ENCODE results near the gene WDR18.
A peak's percentile ranks its signal among the peaks of the same experiment; 100 is the strongest.

Gene WDR18

DNA sequence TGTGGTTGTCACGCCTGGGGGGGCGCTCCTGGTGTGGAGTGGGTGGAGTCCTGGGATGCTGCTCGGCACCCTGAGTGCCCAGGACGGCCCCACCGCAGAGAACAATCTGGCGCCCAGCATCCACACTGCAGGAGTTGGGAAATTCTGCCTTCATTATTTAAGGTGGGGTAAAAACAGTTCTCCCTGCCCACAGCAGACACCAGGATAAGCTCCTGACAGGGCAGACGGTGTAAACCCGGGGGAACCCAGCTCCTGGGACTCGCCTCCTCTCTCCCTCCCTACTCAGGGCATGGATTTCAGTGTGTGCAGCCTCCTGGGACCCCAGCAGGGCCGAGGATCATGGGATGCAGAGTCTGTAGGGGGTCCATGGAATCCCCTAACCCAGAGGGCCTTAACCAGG is 7.7 kb upstream of the WDR18 start:
- TF ChIP-seq, protein P1, sequence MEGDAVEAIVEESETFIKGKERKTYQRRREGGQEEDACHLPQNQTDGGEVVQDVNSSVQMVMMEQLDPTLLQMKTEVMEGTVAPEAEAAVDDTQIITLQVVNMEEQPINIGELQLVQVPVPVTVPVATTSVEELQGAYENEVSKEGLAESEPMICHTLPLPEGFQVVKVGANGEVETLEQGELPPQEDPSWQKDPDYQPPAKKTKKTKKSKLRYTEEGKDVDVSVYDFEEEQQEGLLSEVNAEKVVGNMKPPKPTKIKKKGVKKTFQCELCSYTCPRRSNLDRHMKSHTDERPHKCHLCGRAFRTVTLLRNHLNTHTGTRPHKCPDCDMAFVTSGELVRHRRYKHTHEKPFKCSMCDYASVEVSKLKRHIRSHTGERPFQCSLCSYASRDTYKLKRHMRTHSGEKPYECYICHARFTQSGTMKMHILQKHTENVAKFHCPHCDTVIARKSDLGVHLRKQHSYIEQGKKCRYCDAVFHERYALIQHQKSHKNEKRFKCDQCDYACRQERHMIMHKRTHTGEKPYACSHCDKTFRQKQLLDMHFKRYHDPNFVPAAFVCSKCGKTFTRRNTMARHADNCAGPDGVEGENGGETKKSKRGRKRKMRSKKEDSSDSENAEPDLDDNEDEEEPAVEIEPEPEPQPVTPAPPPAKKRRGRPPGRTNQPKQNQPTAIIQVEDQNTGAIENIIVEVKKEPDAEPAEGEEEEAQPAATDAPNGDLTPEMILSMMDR (IDR thresholded peaks at IDR 0.05; ENCODE audit: low read depth, low read length) = no peak
- DNase-seq (ENCODE audit: low read depth in 2 of 2) = no peak
- no peak overlapping the region for H3K4me3 ChIP-seq (replicated peaks in 1 of 2; ENCODE audit: low read depth in 2 of 2, low read length in 2 of 2)

GRCh38 chr19:977058-977464 is 7.1 kb upstream of the WDR18 start:
- TF ChIP-seq, protein P1 (IDR thresholded peaks at IDR 0.05; ENCODE audit: low read depth, low read length) = no peak
- H3K4me3 ChIP-seq (replicated peaks in 1 of 2; ENCODE audit: low read depth in 2 of 2, low read length in 2 of 2) = no peak overlapping the region
- no peak for DNase-seq (ENCODE audit: low read depth in 2 of 2)

- TF ChIP-seq, protein P1 (IDR thresholded peaks at IDR 0.05; ENCODE audit: low read depth, low read length) = no peak
- no peak overlapping the region for H3K4me3 ChIP-seq (replicated peaks in 1 of 2; ENCODE audit: low read depth in 2 of 2, low read length in 2 of 2)
- no peak for DNase-seq (ENCODE audit: low read depth in 2 of 2)
Observed at GRCh38 chr19:979318-979741, 4.8 kb upstream of the WDR18 start.

GRCh38 chr19:980133-980998 is 3.8 kb upstream of the WDR18 start:
- no peak overlapping the region for H3K4me3 ChIP-seq (replicated peaks in 1 of 2; ENCODE audit: low read depth in 2 of 2, low read length in 2 of 2)
- DNase-seq (ENCODE audit: low read depth in 2 of 2) = no peak
- TF ChIP-seq, protein P1 (IDR thresholded peaks at IDR 0.05; ENCODE audit: low read depth, low read length) = no peak

GRCh38 chr19:982567-983170 is 1.5 kb upstream of the WDR18 start:
- DNase-seq (ENCODE audit: low read depth in 2 of 2) = peak; percentile 56 to 59
- peak overlapping the region; percentile 21 to 49 for H3K4me3 ChIP-seq (replicated peaks in 1 of 2; ENCODE audit: low read depth in 2 of 2, low read length in 2 of 2)

DNA sequence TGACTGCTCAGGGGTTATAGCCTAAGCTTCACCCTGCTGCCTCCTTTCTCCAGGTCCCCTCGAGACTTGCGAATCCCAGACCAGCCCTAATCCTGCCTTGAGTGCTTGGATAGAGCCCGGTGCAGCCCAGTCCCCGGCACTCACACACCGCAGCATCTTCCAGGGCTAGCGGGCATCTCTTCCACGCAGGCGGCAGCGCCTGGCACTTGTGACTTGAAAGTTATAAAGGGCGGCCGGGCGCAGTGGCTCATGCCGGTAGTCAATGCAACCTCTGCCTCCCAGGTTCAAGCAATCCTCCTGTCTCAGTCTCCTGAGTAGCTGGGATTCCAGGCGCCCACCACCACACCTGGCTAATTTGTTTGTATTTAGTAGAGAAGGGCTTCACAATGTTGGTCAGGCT is 1.9 kb downstream of the WDR18 start:
- H3K4me3 ChIP-seq (replicated peaks in 1 of 2; ENCODE audit: low read depth in 2 of 2, low read length in 2 of 2) = no peak overlapping the region
- no peak for DNase-seq (ENCODE audit: low read depth in 2 of 2)
- TF ChIP-seq, protein P1 (IDR thresholded peaks at IDR 0.05; ENCODE audit: low read depth, low read length) = no peak

More at GRCh38 chr19:982567-983170, 1.5 kb upstream of the WDR18 start:
- TF ChIP-seq, protein P1 (IDR thresholded peaks at IDR 0.05; ENCODE audit: low read depth, low read length) = peak; percentile 32

Measured in cardiac fibroblast (primary cell).